Caco-2 (cell line): ENCODE results near the gene KIF19. TPM values are rescaled to one million over a fixed set of nuclear protein-coding genes. Genes with fewer than 3 reads are reported as not detected.

Source experiments
- BruUV-seq: library from RNA; stranded (reverse); fragments of 400-500 nt; replicated peaks from 2 replicates; lab custom pipeline; 2021; lab: Mats Ljungman, UMichigan
- CTCF ChIA-PET: fragments of 300-600 bp; sonication (Branson Sonifier 250); formaldehyde crosslinking; loops from one replicate; lab custom pipeline; 2022; ENCODE audit warnings: antibody characterized with exemption; lab: Charles Lee
- POLR2A ChIA-PET: fragments of 300-600 bp; sonication (Branson Sonifier 250); formaldehyde crosslinking; loops from one replicate; lab custom pipeline; 2022; ENCODE audit warnings: antibody characterized with exemption; lab: Charles Lee
- DNase-seq, 2 experiments: peaks; one replicate each; pipeline versions ENCODE4 v3.0.0 to v3.0.0-alpha.2; 2020 to 2022
- H3K27me3 ChIP-seq: replicated peaks from 2 replicates; pipeline ENCODE4 v1.6.0; 2011; ENCODE audit warnings: low read length; ENCODE audit not compliant: control insufficient read depth, insufficient read depth
- H3K36me3 ChIP-seq: 2 replicates; pipeline ENCODE4 v1.5.1; 2011; ENCODE audit warnings: low read length; ENCODE audit not compliant: control insufficient read depth, insufficient read depth
- H3K4me1 ChIP-seq: fragments of 250-450 bp; sonication (Bioruptor Pico); 2 replicates; pipeline ENCODE4 v1.5.1; 2020; ENCODE audit warnings: mild to moderate bottlenecking
- H3K4me3 ChIP-seq: 2 replicates; pipeline ENCODE4 v1.5.1; 2011; ENCODE audit warnings: low read depth, mild to moderate bottlenecking, control low read depth, low read length
- H3K9me3 ChIP-seq: fragments of 250-450 bp; sonication (Bioruptor Pico); 2 replicates; pipeline ENCODE4 v1.5.1; 2020; ENCODE audit warnings: mild to moderate bottlenecking, moderate library complexity
- H3K27ac Mint-ChIP-seq: one replicate; pipeline ENCODE4 v1.8.0; 2022; ENCODE audit warnings: mixed read lengths; ENCODE audit not compliant: unreplicated experiment
- H3K27me3 Mint-ChIP-seq: one replicate; pipeline ENCODE4 v1.8.0; 2022; ENCODE audit warnings: mixed read lengths; ENCODE audit not compliant: insufficient read depth, unreplicated experiment
- H3K36me3 Mint-ChIP-seq: one replicate; pipeline ENCODE4 v1.8.0; 2022; ENCODE audit warnings: mild to moderate bottlenecking, mixed read lengths; ENCODE audit not compliant: insufficient read depth, unreplicated experiment
- H3K4me1 Mint-ChIP-seq: one replicate; pipeline ENCODE4 v1.8.0; 2022; ENCODE audit warnings: low read depth, mixed read lengths; ENCODE audit not compliant: unreplicated experiment
- H3K4me3 Mint-ChIP-seq: one replicate; pipeline ENCODE4 v1.8.0; 2022; ENCODE audit warnings: mild to moderate bottlenecking, moderate library complexity, mixed read lengths; ENCODE audit not compliant: unreplicated experiment
- H3K9me3 Mint-ChIP-seq: one replicate; pipeline ENCODE4 v1.8.0; 2022; ENCODE audit warnings: mixed read lengths; ENCODE audit not compliant: unreplicated experiment
- intact Hi-C: fragments of 100-400 bp; cut with micrococcal nuclease; formaldehyde crosslinking; loops from one replicate; pipeline ENCODE4 v1.10.0; 2022; ENCODE audit not compliant: unreplicated experiment
- total RNA-seq: library from RNA; stranded (reverse); gene quantifications from 2 replicates; pipeline ENCODE4 v1.2.3, GENCODE V29; 2022
- TF ChIP-seq, protein P1 (sequence below), 2 experiments: fragments of 200-600 bp in 1 of 2; IDR thresholded peaks; 1 replicate in 1 of 2; 2 replicates in 1 of 2; pipeline versions ENCODE4 v1.5.1 to v1.8.0; 2011 to 2022; ENCODE audit warnings: antibody characterized with exemption in 1 of 2, control low read depth in 1 of 2, inconsistent platforms in 1 of 2, low read depth in 1 of 2, low read length in 1 of 2, mild to moderate bottlenecking in 1 of 2, moderate library complexity in 1 of 2; ENCODE audit not compliant: insufficient read depth in 1 of 2, severe bottlenecking in 1 of 2, unreplicated experiment in 1 of 2

The KIF19 gene
- total RNA-seq, 1 experiment from 2014 or later, result not detected

GRCh38 chr17:74305865-74306654, 20.0 kb upstream of the KIF19 start:
- intact Hi-C loops, result no loop called here
- ChIA-PET CTCF (interaction anchor here (0.6 to 1.1 kb wide), 3 partner anchors 73 to 289 kb away, joined by 3 read pairs; no protein-coding TSS in a partner anchor), POLR2A (interaction anchor here (0.7 kb wide), 1 partner anchor 62 kb away, joined by 15 read pairs; no protein-coding TSS in a partner anchor)
- H3K4me3 Mint-ChIP-seq, result no peak overlapping the region
- no TSS peak for BruUV-seq
- H3K9me3 Mint-ChIP-seq, result no peaks in the 10 kb centered on the region
- no peak overlapping the region for H3K4me3 ChIP-seq
- no peaks in the 10 kb centered on the region for H3K36me3 ChIP-seq
- DNase-seq, result no peak
- no peaks in the 10 kb centered on the region for H3K9me3 ChIP-seq
- H3K4me1 ChIP-seq, result no peaks in the 10 kb centered on the region
- H3K27me3 ChIP-seq, result no peaks in the 10 kb centered on the region
- no peaks in the 10 kb centered on the region for H3K4me1 Mint-ChIP-seq
- no peaks in the 10 kb centered on the region for H3K27me3 Mint-ChIP-seq
- H3K36me3 Mint-ChIP-seq, result no peaks in the 10 kb centered on the region
- TF ChIP-seq, protein P1, sequence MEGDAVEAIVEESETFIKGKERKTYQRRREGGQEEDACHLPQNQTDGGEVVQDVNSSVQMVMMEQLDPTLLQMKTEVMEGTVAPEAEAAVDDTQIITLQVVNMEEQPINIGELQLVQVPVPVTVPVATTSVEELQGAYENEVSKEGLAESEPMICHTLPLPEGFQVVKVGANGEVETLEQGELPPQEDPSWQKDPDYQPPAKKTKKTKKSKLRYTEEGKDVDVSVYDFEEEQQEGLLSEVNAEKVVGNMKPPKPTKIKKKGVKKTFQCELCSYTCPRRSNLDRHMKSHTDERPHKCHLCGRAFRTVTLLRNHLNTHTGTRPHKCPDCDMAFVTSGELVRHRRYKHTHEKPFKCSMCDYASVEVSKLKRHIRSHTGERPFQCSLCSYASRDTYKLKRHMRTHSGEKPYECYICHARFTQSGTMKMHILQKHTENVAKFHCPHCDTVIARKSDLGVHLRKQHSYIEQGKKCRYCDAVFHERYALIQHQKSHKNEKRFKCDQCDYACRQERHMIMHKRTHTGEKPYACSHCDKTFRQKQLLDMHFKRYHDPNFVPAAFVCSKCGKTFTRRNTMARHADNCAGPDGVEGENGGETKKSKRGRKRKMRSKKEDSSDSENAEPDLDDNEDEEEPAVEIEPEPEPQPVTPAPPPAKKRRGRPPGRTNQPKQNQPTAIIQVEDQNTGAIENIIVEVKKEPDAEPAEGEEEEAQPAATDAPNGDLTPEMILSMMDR (IDR thresholded peaks at IDR 0.05; ENCODE audit: insufficient read depth in 1 of 2, low read depth in 1 of 2, low read length in 1 of 2, severe bottlenecking in 1 of 2, unreplicated experiment in 1 of 2), result no peak
- no peak overlapping the region for H3K27ac Mint-ChIP-seq

DNA sequence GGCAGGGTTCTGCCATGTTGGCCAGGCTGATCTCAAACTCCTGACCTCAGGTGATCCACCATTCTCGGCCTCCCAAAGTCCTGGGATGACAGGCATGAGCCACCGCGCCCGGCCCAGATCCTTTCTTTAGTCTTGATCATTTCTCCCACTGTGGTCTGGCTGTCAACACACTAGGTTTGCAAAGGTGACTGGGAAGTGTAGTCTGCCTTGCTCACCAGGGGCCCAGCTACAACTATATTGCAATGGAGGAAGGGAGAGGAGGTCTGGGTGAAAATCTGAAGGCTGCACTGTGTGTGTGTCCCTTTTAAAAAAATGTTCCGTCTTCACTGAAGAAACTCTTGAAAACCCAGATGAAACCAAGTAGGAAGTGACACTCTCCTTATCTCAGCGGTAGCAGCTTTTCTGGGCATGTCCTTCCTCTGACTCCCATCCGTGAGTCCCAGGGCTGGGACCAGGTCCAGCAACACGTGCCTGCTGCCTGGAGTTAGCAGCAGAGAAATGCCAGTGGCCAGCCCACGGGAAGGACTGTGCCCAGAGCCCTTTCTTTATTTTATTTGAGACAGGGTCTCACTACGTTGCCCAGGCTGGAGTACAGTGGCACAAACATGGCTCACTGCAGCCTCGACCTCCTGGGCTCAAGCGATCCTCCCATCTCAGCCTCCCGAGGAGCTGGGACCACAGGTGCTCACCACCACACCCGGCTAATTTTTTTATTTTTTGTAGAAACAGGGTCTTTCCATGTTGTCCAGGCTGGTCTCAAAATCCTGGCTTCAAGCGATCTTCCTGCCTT, 17.8 kb upstream of the KIF19 start:
- CTCF ChIA-PET, result no interaction called here
- TF ChIP-seq, protein P1 (IDR thresholded peaks at IDR 0.05; ENCODE audit: insufficient read depth in 1 of 2, low read depth in 1 of 2, low read length in 1 of 2, severe bottlenecking in 1 of 2, unreplicated experiment in 1 of 2), result no peak
- H3K27ac Mint-ChIP-seq, result no peak overlapping the region
- BruUV-seq, result no TSS peak
- no peak for DNase-seq
- H3K4me1 ChIP-seq, result no peaks in the 10 kb centered on the region
- no peak overlapping the region for H3K4me3 ChIP-seq
- no peaks in the 10 kb centered on the region for H3K27me3 ChIP-seq
- no peaks in the 10 kb centered on the region for H3K4me1 Mint-ChIP-seq
- no peaks in the 10 kb centered on the region for H3K27me3 Mint-ChIP-seq
- peaks cover 11% of the 10 kb centered on the region for H3K9me3 Mint-ChIP-seq
- H3K4me3 Mint-ChIP-seq, result no peak overlapping the region
- intact Hi-C loops, result no loop called here
- peaks cover 3% of the 10 kb centered on the region; the same call in 1 of the 2 replicates for H3K9me3 ChIP-seq
- H3K36me3 Mint-ChIP-seq, result no peaks in the 10 kb centered on the region
- POLR2A ChIA-PET, result no interaction called here
- H3K36me3 ChIP-seq, result no peaks in the 10 kb centered on the region

DNA sequence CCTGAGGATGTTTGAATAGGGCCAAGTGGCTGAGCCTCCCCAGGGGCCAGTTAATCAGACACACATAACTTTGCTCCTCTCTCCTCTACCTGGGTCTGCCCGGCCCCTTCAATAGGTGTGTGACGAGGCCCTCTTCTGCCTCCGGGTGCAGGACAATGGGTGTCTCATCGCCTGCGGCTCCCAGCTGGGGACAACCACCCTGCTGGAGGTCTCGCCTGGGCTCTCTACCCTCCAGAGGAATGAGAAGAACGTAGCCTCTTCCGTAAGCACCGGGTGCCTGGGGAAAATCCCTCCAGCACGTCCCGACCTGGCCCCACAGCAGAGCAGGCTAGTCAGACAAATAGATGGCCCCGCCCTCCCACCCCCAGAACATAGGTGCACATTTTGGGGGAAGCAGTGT, 16.1 kb upstream of the KIF19 start:
- Histone ChIP-seq H3K4me1 (no peaks in the 10 kb centered on the region), H3K36me3 (no peaks in the 10 kb centered on the region), H3K27me3 (no peaks in the 10 kb centered on the region), H3K4me3 (no peak overlapping the region), H3K9me3 (peaks cover 3% of the 10 kb centered on the region; the same call in 1 of the 2 replicates)
- intact Hi-C loops, result no loop called here
- Mint-ChIP-seq H3K4me1 (no peaks in the 10 kb centered on the region), H3K27ac (no peak overlapping the region), H3K27me3 (no peaks in the 10 kb centered on the region), H3K36me3 (no peaks in the 10 kb centered on the region), H3K4me3 (no peak overlapping the region), H3K9me3 (peaks cover 11% of the 10 kb centered on the region)
- ChIA-PET CTCF (no interaction called here), POLR2A (no interaction called here)
- no peak for DNase-seq
- no TSS peak for BruUV-seq
- TF ChIP-seq, protein P1 (IDR thresholded peaks at IDR 0.05; ENCODE audit: insufficient read depth in 1 of 2, low read depth in 1 of 2, low read length in 1 of 2, severe bottlenecking in 1 of 2, unreplicated experiment in 1 of 2), result no peak
